MM.1S (cell line): ENCODE measurements around the gene ASIC2.

Source experiments
- EZH2 ChIP-seq: fragments of 300-600 bp; sonication (generic); optimal IDR thresholded peaks from 2 replicates; pipeline ENCODE3; 2017; ENCODE audit warnings: low read depth, mild to moderate bottlenecking, antibody characterized with exemption, low read length, mixed read lengths
- TF ChIP-seq, protein P1 (sequence below): fragments of 300-600 bp; sonication (generic); IDR thresholded peaks from 2 replicates; pipeline ENCODE4 v1.5.1; 2016; ENCODE audit warnings: antibody characterized with exemption, low read length, mixed read lengths

GRCh38 chr17:33137426-33137825 is 155.7 kb downstream of the ASIC2 start:
- TF ChIP-seq, protein P1, sequence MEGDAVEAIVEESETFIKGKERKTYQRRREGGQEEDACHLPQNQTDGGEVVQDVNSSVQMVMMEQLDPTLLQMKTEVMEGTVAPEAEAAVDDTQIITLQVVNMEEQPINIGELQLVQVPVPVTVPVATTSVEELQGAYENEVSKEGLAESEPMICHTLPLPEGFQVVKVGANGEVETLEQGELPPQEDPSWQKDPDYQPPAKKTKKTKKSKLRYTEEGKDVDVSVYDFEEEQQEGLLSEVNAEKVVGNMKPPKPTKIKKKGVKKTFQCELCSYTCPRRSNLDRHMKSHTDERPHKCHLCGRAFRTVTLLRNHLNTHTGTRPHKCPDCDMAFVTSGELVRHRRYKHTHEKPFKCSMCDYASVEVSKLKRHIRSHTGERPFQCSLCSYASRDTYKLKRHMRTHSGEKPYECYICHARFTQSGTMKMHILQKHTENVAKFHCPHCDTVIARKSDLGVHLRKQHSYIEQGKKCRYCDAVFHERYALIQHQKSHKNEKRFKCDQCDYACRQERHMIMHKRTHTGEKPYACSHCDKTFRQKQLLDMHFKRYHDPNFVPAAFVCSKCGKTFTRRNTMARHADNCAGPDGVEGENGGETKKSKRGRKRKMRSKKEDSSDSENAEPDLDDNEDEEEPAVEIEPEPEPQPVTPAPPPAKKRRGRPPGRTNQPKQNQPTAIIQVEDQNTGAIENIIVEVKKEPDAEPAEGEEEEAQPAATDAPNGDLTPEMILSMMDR = no peak
- no peak for TF ChIP-seq EZH2
